K562 (cell line): ENCODE measurements around the gene FCHO1. TPM values are rescaled to one million over a fixed set of nuclear protein-coding genes. Genes with fewer than 3 reads are reported as not detected.

Experiments used
- ASH1L ChIP-seq: fragments of 450-650 bp; IDR thresholded peaks from 2 replicates; pipeline ENCODE4 v1.6.1; 2018; ENCODE audit warnings: borderline replicate concordance, mild to moderate bottlenecking, low read depth; ENCODE audit not compliant: partially characterized antibody
- KDM1A ChIP-seq, 2 experiments: fragments of 450-650 bp; IDR thresholded peaks; 2 replicates each; pipeline ENCODE4 v1.6.1; 2016; ENCODE audit warnings: mild to moderate bottlenecking in 2 of 2
- KLF13 ChIP-seq: fragments of 450-650 bp; IDR thresholded peaks from 2 replicates; pipeline ENCODE4 v1.6.1; 2016; ENCODE audit warnings: missing genetic modification characterization, low read depth, mild to moderate bottlenecking, missing compliant biosample characterization, moderate library complexity, borderline replicate concordance
- MGA ChIP-seq: fragments of 450-650 bp; IDR thresholded peaks from 2 replicates; pipeline ENCODE4 v1.6.1; 2016; ENCODE audit warnings: mild to moderate bottlenecking, moderate library complexity
- NCOR1 ChIP-seq: fragments of 450-650 bp; IDR thresholded peaks from 2 replicates; pipeline ENCODE4 v1.6.1; 2016; ENCODE audit warnings: mild to moderate bottlenecking, moderate library complexity
- NR4A1 ChIP-seq, 2 experiments: fragments of 250-450 bp in 1 of 2; fragments of 450-650 bp in 1 of 2; sonication (Bioruptor Pico) in 1 of 2; IDR thresholded peaks; 2 replicates each; pipeline versions ENCODE4 v1.4.0 to v1.6.1; 2016 to 2020; ENCODE audit warnings: mild to moderate bottlenecking in 2 of 2, missing compliant biosample characterization in 1 of 2, missing genetic modification characterization in 1 of 2, moderate library complexity in 1 of 2
- POLR2H ChIP-seq: IDR thresholded peaks from 2 replicates; pipeline ENCODE4 v1.6.1; 2016; ENCODE audit warnings: missing genetic modification characterization, low read depth, mild to moderate bottlenecking, control low read depth, missing compliant biosample characterization, moderate library complexity
- PTBP1 ChIP-seq: fragments of 200-400 bp; formaldehyde crosslinking; IDR thresholded peaks from 2 replicates; pipeline ENCODE4 v1.6.1; 2017; ENCODE audit warnings: low read depth, low read length
- RCOR1 ChIP-seq, 2 experiments: IDR thresholded peaks; 2 replicates each; pipeline ENCODE4 v1.6.1; 2012; ENCODE audit warnings: low read depth in 2 of 2, low read length in 2 of 2, borderline replicate concordance in 1 of 2, improper control_type of control experiment in 1 of 2
- SOX6 ChIP-seq: fragments of 450-650 bp; IDR thresholded peaks from 2 replicates; pipeline ENCODE4 v1.6.1; 2014; ENCODE audit warnings: mild to moderate bottlenecking
- TARDBP ChIP-seq: fragments of 450-650 bp; IDR thresholded peaks from 2 replicates; pipeline ENCODE4 v1.6.1; 2016
- ZNF146 ChIP-seq: IDR thresholded peaks from one replicate; pipeline ENCODE4 v1.6.1; 2018; ENCODE audit warnings: missing compliant biosample characterization; ENCODE audit not compliant: unreplicated experiment
- ZNF77 ChIP-seq: fragments of 250-450 bp; sonication (Bioruptor Pico); IDR thresholded peaks from 2 replicates; pipeline ENCODE4 v1.5.0; 2020
- ZNF778 ChIP-seq: fragments of 450-650 bp; formaldehyde crosslinking; IDR thresholded peaks from 2 replicates; pipeline ENCODE4 v1.4.0; 2020; ENCODE audit warnings: mild to moderate bottlenecking, moderate library complexity
- polyA plus RNA-seq, 8 experiments: library from polyadenylated mRNA; depleted of rRNA in 4 of 8; stranded (reverse) in 5 of 8; unstranded in 3 of 8; fragments of >200 nt; fragmentation: Nextera tagmentation in 2 of 8; fragmentation: Illumina TruSeq in 1 of 8; extraction: Ambion mirVana in 2 of 8; extraction: Trizol in 1 of 8; gene quantifications; 2 replicates each; pipeline versions ENCODE4 v1.2.1 to v1.2.3, GENCODE V29; 2011 to 2014; ENCODE audit warnings: inconsistent platforms in 1 of 8, missing spikeins in 1 of 8
- total RNA-seq, 7 experiments: library from RNA; depleted of rRNA in 6 of 7; stranded (reverse); fragments of >200 nt in 6 of 7; fragmentation: Illumina TruSeq in 2 of 7; extraction: Trizol in 2 of 7; gene quantifications; 2 replicates each; pipeline versions ENCODE4 v1.2.1 to v1.2.3, GENCODE V29; 2011 to 2021; ENCODE audit warnings: low replicate concordance in 1 of 7
- TF ChIP-seq, protein P1 (sequence below): fragments of 250-450 bp; sonication (Bioruptor Pico); IDR thresholded peaks from 2 replicates; pipeline ENCODE4 v1.4.0; 2020; ENCODE audit warnings: mild to moderate bottlenecking

FCHO1 gene
- total and polyA plus RNA-seq, 9 of the 15 experiments (the other 6 are each of a cell fraction or from before 2014, with no cell fraction given): 0.21 to 58.9 (median 18.3) TPM

GRCh38 chr19:17747205-17748098 lies 3.8 kb upstream of the FCHO1 start (continued):
- TF ChIP-seq NCOR1 (no peak), KDM1A (IDR thresholded peaks at IDR 0.05) (peak; percentile 99), ASH1L (peak; percentile 84), PTBP1 (peak; percentile 92), TARDBP (no peak), ZNF146 (no peak), MGA (no peak), NR4A1 (CRISPR knock-in tag; IDR thresholded peaks at IDR 0.05) (no peak), NR4A1 (tag; IDR thresholded peaks at IDR 0.05) (no peak), ZNF778 (CRISPR knock-in tag) (no peak), ZNF77 (CRISPR knock-in tag) (no peak), POLR2H (tag) (no peak), KLF13 (tag) (no peak), SOX6 (no peak), RCOR1 (IDR thresholded peaks at IDR 0.05; ENCODE audit: borderline replicate concordance in 1 of 2, low read depth in 2 of 2, low read length in 2 of 2) (peak; percentile 79 to 98)
- TF ChIP-seq, protein P1, sequence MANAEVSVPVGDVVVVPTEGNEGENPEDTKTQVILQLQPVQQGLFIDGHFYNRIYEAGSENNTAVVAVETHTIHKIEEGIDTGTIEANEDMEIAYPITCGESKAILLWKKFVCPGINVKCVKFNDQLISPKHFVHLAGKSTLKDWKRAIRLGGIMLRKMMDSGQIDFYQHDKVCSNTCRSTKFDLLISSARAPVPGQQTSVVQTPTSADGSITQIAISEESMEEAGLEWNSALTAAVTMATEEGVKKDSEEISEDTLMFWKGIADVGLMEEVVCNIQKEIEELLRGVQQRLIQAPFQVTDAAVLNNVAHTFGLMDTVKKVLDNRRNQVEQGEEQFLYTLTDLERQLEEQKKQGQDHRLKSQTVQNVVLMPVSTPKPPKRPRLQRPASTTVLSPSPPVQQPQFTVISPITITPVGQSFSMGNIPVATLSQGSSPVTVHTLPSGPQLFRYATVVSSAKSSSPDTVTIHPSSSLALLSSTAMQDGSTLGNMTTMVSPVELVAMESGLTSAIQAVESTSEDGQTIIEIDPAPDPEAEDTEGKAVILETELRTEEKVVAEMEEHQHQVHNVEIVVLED (CRISPR knock-in tag): peak; percentile 69
